OCI-LY1 (cell line): Measurements from ENCODE around the gene RFX5.
"Not testable (repeated sequence)": the region's sequence is repeated elsewhere in the genome, so short reads cannot be mapped to it uniquely, and the experiment has no call there.

Experiments
- H2AFZ ChIP-seq: fragments of 200-600 bp; sonication (generic), shearing (Covaris generic); 2 replicates; pipeline ENCODE4 v1.6.0; 2014; ENCODE audit warnings: antibody characterized with exemption, mild to moderate bottlenecking, low read length
- H3F3A ChIP-seq: fragments of 200-600 bp; sonication (generic), shearing (Covaris generic); 2 replicates; pipeline ENCODE4 v1.6.0; 2014; ENCODE audit warnings: mild to moderate bottlenecking, antibody characterized with exemption, low read length, moderate library complexity; ENCODE audit not compliant: insufficient read depth
- H3K27ac ChIP-seq: fragments of 200-600 bp; sonication (generic); 2 replicates; pipeline ENCODE4 v1.5.1; 2014; ENCODE audit warnings: low read length, mixed run types, mild to moderate bottlenecking, low read depth; ENCODE audit not compliant: poor library complexity, severe bottlenecking
- H3K27me3 ChIP-seq: fragments of 200-600 bp; sonication (generic); 2 replicates; pipeline ENCODE4 v1.6.0; 2014; ENCODE audit warnings: antibody characterized with exemption, mild to moderate bottlenecking, low read length, moderate library complexity; ENCODE audit not compliant: insufficient read depth
- H3K36me3 ChIP-seq: fragments of 200-600 bp; sonication (generic); 2 replicates; pipeline ENCODE4 v1.6.1; 2014; ENCODE audit warnings: mild to moderate bottlenecking, antibody characterized with exemption, low read length, moderate library complexity, mixed read lengths; ENCODE audit not compliant: insufficient read depth
- H3K4me1 ChIP-seq: fragments of 200-600 bp; sonication (generic); 2 replicates; pipeline ENCODE4 v1.5.1; 2014; ENCODE audit warnings: mild to moderate bottlenecking, low read length, moderate library complexity; ENCODE audit not compliant: insufficient read depth, severe bottlenecking
- H3K4me2 ChIP-seq: fragments of 200-600 bp; sonication (generic), shearing (Covaris generic); 2 replicates; pipeline ENCODE4 v1.6.1; 2014; ENCODE audit warnings: low read length
- H3K4me3 ChIP-seq: fragments of 200-600 bp; sonication (generic); 2 replicates; pipeline ENCODE4 v1.5.1; 2014; ENCODE audit warnings: low read length, low read depth, mild to moderate bottlenecking, mixed read lengths; ENCODE audit not compliant: poor library complexity, severe bottlenecking
- H3K79me2 ChIP-seq: fragments of 200-600 bp; shearing (Covaris generic); 2 replicates; pipeline ENCODE4 v1.6.1; 2016; ENCODE audit warnings: mixed run types, low read length, mixed read lengths; ENCODE audit not compliant: insufficient read depth
- H3K9ac ChIP-seq: fragments of 200-600 bp; sonication (generic), shearing (Covaris generic); 2 replicates; pipeline ENCODE4 v1.6.1; 2014; ENCODE audit warnings: mild to moderate bottlenecking, low read length, mixed read lengths
- H3K9me2 ChIP-seq: fragments of 200-600 bp; sonication (generic), shearing (Covaris generic); 2 replicates; pipeline ENCODE4 v1.6.1; 2014; ENCODE audit warnings: low read depth, mild to moderate bottlenecking, low read length, mixed read lengths
- H3K9me3 ChIP-seq: fragments of 200-600 bp; shearing (Covaris generic); 2 replicates; pipeline ENCODE4 v1.6.1; 2014; ENCODE audit warnings: low read length, mixed read lengths
- H4K20me1 ChIP-seq: fragments of 200-600 bp; sonication (generic), shearing (Covaris generic); 2 replicates; pipeline ENCODE4 v1.6.0; 2016; ENCODE audit warnings: mild to moderate bottlenecking, low read length; ENCODE audit not compliant: insufficient read depth
- EZH2 ChIP-seq: fragments of 200-600 bp; sonication (generic), shearing (Covaris generic); IDR thresholded peaks from 2 replicates; pipeline ENCODE4 v1.8.0; 2017; ENCODE audit warnings: borderline replicate concordance, mixed run types, mild to moderate bottlenecking, antibody characterized with exemption, low read length, moderate library complexity, mixed read lengths
- TF ChIP-seq, protein P1 (sequence below): fragments of 200-600 bp; sonication (generic), shearing (Covaris generic); IDR thresholded peaks from 2 replicates; pipeline ENCODE4 v1.5.1; 2017; ENCODE audit warnings: mild to moderate bottlenecking, antibody characterized with exemption, low read length, moderate library complexity, mixed read lengths

The RFX5 gene

DNA sequence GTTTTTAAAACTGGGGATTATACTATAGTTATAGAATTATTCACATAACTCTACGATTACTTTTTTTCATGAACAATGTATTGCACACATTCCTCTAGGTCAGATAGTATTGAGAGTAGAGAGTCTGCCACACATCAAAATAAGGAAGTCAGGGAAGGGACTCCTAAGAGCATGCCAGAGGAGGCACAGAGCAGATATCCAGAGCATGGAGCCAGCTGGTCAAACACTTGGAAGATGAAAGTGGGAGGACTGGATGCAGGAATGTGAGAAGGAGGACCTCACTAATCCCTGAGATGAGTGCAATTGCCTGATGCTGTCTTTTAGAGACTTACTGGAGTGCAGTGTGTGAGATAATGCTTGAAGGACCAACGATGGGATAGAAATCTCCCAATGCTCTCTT lies 9.6 kb upstream of the RFX5 start:
- Histone ChIP-seq H3K9me3 (peaks cover 8% of the 10 kb centered on the region), H3F3A (no peaks in the 10 kb centered on the region), H3K4me3 (no peak overlapping the region), H3K4me1 (no peaks in the 10 kb centered on the region), H3K4me2 (no peak overlapping the region), H3K9ac (no peak overlapping the region), H4K20me1 (no peaks in the 10 kb centered on the region), H3K9me2 (no peaks in the 10 kb centered on the region), H3K36me3 (no peaks in the 10 kb centered on the region), H3K79me2 (no peaks in the 10 kb centered on the region), H3K27me3 (no peaks in the 10 kb centered on the region), H2AFZ (no peak overlapping the region), H3K27ac (no peak overlapping the region)
- TF ChIP-seq EZH2: no peak
- TF ChIP-seq, protein P1, sequence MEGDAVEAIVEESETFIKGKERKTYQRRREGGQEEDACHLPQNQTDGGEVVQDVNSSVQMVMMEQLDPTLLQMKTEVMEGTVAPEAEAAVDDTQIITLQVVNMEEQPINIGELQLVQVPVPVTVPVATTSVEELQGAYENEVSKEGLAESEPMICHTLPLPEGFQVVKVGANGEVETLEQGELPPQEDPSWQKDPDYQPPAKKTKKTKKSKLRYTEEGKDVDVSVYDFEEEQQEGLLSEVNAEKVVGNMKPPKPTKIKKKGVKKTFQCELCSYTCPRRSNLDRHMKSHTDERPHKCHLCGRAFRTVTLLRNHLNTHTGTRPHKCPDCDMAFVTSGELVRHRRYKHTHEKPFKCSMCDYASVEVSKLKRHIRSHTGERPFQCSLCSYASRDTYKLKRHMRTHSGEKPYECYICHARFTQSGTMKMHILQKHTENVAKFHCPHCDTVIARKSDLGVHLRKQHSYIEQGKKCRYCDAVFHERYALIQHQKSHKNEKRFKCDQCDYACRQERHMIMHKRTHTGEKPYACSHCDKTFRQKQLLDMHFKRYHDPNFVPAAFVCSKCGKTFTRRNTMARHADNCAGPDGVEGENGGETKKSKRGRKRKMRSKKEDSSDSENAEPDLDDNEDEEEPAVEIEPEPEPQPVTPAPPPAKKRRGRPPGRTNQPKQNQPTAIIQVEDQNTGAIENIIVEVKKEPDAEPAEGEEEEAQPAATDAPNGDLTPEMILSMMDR: no peak

DNA sequence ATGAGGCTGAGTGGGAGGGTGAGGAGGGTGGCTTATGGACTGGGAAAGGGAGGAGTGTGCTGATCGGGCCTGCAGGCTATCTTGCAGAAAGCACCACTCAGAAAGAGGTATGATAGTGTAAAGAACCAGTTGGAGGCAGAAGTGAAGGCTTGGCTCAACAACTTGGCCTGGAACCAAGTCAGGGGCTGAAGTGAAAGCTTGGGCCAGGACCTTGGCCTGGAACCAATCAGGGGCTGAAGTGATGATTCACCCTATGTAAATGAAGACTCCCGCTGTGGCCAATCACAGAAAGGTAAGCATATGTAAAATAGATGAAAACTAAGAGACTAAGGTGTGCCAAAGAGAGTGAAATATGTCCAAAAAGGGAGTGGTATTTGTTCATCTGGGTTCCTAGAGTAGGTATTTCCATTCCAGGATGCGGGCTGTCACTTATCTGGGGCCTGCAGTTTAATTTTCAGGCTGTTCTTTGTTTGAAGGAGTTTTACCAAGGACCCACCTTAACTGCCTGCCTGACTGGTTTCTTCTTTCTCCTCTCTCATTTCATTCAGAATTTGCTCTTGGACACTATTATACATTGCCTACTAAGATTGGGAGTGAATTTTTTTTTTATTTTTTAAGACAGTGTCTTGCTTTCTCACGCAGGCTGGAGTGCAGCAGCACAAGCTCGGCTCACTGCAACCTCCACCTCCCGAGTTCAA lies 5.1 kb upstream of the RFX5 start:
- Histone ChIP-seq H3K79me2 (no peaks in the 10 kb centered on the region), H3K36me3 (no peaks in the 10 kb centered on the region), H3K4me1 (peaks cover 10% of the 10 kb centered on the region), H3K9ac (no peak overlapping the region), H2AFZ (no peak overlapping the region), H4K20me1 (no peaks in the 10 kb centered on the region), H3K4me2 (no peak overlapping the region), H3K27me3 (no peaks in the 10 kb centered on the region), H3K9me2 (no peaks in the 10 kb centered on the region), H3K4me3 (no peak overlapping the region), H3F3A (no peaks in the 10 kb centered on the region), H3K9me3 (peaks cover 7% of the 10 kb centered on the region; the same call in 1 of the 2 replicates), H3K27ac (no peak overlapping the region)
- TF ChIP-seq, protein P1: no peak
- TF ChIP-seq EZH2: no peak

DNA sequence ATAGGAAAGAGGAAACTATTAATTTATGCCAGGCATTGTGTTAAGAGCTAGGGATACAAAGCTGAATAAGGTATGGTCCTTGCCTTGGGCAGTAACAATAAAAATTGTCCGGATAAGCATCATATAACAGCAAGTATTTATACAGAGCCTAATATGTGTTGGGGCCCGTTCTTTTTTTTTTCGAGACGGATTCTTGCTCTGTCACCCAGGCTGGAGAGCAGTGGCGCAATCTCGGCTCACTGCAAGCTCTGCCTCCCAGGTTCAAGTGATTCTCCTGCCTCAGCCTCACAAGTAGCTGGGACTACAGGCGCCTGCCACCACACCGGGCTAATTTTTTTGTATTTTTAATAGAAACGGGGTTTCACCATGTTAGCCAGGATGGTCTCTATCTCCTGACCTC lies 3.3 kb upstream of the RFX5 start:
- not testable (repeated sequence) for H3K79me2 ChIP-seq, H3K9me2 ChIP-seq, H3K4me2 ChIP-seq, H3F3A ChIP-seq, H3K27me3 ChIP-seq, H3K36me3 ChIP-seq, H2AFZ ChIP-seq, H3K9me3 ChIP-seq, H3K27ac ChIP-seq, H3K4me3 ChIP-seq, H3K9ac ChIP-seq, H4K20me1 ChIP-seq
- H3K4me1 ChIP-seq: peaks cover 20% of the 10 kb centered on the region
